Stimulated activated CD4-positive, alpha-beta T cell treated with anti-CD3 and anti-CD28 coated beads, TNF-alpha, amount 100 ng/mL, for 4 hours (primary cell): ENCODE measurements around the gene XPO4.
"Not testable (repeated sequence)": the region's sequence is repeated elsewhere in the genome, so short reads cannot be mapped to it uniquely, and the experiment has no call there.

Experiments used
- DNase-seq, 3 experiments: peaks; one replicate each; pipeline ENCODE4 v3.0.0-alpha.2; 2020; ENCODE audit warnings: low read depth in 3 of 3

XPO4 gene

GRCh38 chr13:20787180-20787579 lies 115.4 kb downstream of the XPO4 start:
- no peak for DNase-seq

GRCh38 chr13:20782116-20782708 lies 120.3 kb downstream of the XPO4 start:
- DNase-seq: no peak

- DNase-seq: no peak
Measured at GRCh38 chr13:20780317-20780716, 122.2 kb downstream of the XPO4 start.

GRCh38 chr13:20779405-20779804 lies 123.1 kb downstream of the XPO4 start:
- DNase-seq: no peak

- DNase-seq: no peak
Measured at GRCh38 chr13:20778311-20778710, 124.2 kb downstream of the XPO4 start.

- DNase-seq: no peak
Measured at GRCh38 chr13:20776751-20777150, 125.8 kb downstream of the XPO4 start.

GRCh38 chr13:20775961-20776360 lies 126.6 kb downstream of the XPO4 start:
- no peak for DNase-seq

- no peak for DNase-seq
Measured at GRCh38 chr13:20774746-20775145, 127.8 kb downstream of the XPO4 start.

- peak; percentile 91 to 96 (median 92) for DNase-seq
Measured at GRCh38 chr13:20773194-20774080, 129.1 kb downstream of the XPO4 start, which contains the start of gene EEF1AKMT1. EEF1AKMT1 (minus strand) TSS chr13:20773961; CDS start chr13:20757598, 16,363 bp downstream.

- DNase-seq: no peak
Measured at GRCh38 chr13:20772401-20773131, 130.0 kb downstream of the XPO4 start.

GRCh38 chr13:20769834-20770233 lies 132.7 kb downstream of the XPO4 start:
- DNase-seq: no peak

- no peak for DNase-seq
Measured at GRCh38 chr13:20769091-20769490, 133.5 kb downstream of the XPO4 start.

GRCh38 chr13:20767309-20767943 lies 135.1 kb downstream of the XPO4 start:
- DNase-seq: no peak

GRCh38 chr13:20760872-20761271 lies 141.7 kb downstream of the XPO4 start:
- DNase-seq: no peak

- DNase-seq: no peak
Measured at GRCh38 chr13:20754009-20754408, 148.5 kb downstream of the XPO4 start.

- no peak for DNase-seq
Measured at GRCh38 chr13:20749377-20749776, 153.2 kb downstream of the XPO4 start.

GRCh38 chr13:20743830-20744404 lies 158.6 kb downstream of the XPO4 start:
- not testable (repeated sequence) for DNase-seq

GRCh38 chr13:20740021-20740420 lies 162.5 kb downstream of the XPO4 start:
- DNase-seq: no peak

- DNase-seq: no peak
Measured at GRCh38 chr13:20738616-20739015, 163.9 kb downstream of the XPO4 start.

GRCh38 chr13:20729633-20730585 lies 172.6 kb downstream of the XPO4 start:
- no peak for DNase-seq
